Measurements from ENCODE around the gene RNF186.
A peak's percentile ranks its signal among the peaks of the same experiment; 100 is the strongest.

RNF186 gene

DNA sequence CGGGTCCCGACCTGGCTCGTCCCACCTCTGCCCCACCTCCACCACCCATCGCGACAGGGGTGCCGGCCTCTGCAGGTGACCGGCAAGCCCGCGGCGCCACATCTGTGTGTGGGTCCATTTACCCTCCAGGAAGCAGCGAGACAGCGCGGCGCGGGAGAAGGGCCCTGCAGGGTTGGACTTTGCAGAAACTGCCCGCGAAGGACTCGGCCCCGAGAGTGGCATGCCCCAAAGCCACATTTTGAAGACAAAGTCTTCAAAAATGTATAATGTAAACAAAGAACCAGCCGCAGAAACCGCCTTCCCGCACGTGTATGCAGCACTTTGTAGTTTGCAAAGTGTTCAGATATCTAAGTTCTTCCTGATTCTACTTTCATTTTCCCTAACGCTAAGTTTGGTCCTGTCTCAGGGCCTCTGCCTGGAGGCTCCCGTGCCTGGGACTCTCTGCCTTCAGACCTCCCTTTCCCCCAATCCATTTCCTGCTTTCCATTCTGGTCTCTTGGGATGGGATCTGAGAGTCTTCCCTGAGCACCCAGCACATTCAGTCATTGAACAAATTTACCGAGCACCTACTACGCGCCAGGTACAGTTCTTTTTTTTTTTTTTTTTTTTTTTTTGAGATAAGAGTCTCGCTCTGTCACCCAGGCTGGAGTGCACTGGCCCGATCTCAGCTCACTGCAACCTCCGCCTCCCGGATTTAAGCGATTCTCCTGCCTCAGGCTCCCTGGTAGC is 14.8 kb downstream of the RNF186 start (continued):
- TF ChIP-seq SP7 (tag by site-specific recombination; IDR thresholded peaks at IDR 0.05) = peak; percentile 45; the same call in 1 of the 2 replicates
- peak; percentile 75 for TF ChIP-seq PRDM1 (tag by site-specific recombination; IDR thresholded peaks at IDR 0.05)
- TF ChIP-seq ZFP69B (tag by site-specific recombination; IDR thresholded peaks at IDR 0.05) = peak; percentile 49; the same call in 1 of the 2 replicates
- TF ChIP-seq, protein P1, sequence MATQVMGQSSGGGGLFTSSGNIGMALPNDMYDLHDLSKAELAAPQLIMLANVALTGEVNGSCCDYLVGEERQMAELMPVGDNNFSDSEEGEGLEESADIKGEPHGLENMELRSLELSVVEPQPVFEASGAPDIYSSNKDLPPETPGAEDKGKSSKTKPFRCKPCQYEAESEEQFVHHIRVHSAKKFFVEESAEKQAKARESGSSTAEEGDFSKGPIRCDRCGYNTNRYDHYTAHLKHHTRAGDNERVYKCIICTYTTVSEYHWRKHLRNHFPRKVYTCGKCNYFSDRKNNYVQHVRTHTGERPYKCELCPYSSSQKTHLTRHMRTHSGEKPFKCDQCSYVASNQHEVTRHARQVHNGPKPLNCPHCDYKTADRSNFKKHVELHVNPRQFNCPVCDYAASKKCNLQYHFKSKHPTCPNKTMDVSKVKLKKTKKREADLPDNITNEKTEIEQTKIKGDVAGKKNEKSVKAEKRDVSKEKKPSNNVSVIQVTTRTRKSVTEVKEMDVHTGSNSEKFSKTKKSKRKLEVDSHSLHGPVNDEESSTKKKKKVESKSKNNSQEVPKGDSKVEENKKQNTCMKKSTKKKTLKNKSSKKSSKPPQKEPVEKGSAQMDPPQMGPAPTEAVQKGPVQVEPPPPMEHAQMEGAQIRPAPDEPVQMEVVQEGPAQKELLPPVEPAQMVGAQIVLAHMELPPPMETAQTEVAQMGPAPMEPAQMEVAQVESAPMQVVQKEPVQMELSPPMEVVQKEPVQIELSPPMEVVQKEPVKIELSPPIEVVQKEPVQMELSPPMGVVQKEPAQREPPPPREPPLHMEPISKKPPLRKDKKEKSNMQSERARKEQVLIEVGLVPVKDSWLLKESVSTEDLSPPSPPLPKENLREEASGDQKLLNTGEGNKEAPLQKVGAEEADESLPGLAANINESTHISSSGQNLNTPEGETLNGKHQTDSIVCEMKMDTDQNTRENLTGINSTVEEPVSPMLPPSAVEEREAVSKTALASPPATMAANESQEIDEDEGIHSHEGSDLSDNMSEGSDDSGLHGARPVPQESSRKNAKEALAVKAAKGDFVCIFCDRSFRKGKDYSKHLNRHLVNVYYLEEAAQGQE (tag by site-specific recombination; IDR thresholded peaks at IDR 0.05) = no peak
- no peak; the same call in 1 of the 2 replicates for TF ChIP-seq ZNF792 (tag by site-specific recombination; IDR thresholded peaks at IDR 0.05)
- TF ChIP-seq YY1 (tag by site-specific recombination; IDR thresholded peaks at IDR 0.05) = 0 out of 2 replicates have a peak, but pooled peaks have one; percentile 25
- TF ChIP-seq HOXC10 (CRISPR knock-in tag; IDR thresholded peaks at IDR 0.05) = no peak
- TF ChIP-seq, protein P2, sequence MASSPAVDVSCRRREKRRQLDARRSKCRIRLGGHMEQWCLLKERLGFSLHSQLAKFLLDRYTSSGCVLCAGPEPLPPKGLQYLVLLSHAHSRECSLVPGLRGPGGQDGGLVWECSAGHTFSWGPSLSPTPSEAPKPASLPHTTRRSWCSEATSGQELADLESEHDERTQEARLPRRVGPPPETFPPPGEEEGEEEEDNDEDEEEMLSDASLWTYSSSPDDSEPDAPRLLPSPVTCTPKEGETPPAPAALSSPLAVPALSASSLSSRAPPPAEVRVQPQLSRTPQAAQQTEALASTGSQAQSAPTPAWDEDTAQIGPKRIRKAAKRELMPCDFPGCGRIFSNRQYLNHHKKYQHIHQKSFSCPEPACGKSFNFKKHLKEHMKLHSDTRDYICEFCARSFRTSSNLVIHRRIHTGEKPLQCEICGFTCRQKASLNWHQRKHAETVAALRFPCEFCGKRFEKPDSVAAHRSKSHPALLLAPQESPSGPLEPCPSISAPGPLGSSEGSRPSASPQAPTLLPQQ (tag by site-specific recombination; IDR thresholded peaks at IDR 0.05) = peak; percentile 66
- TF ChIP-seq GLIS2 (tag by site-specific recombination; IDR thresholded peaks at IDR 0.05) = peak; percentile 84
- no peak for TF ChIP-seq ZNF585B (tag by site-specific recombination; IDR thresholded peaks at IDR 0.05)
- no peak for TF ChIP-seq ZBTB7A (tag by site-specific recombination; IDR thresholded peaks at IDR 0.05; ENCODE audit: low read depth)
- TF ChIP-seq, protein P3, sequence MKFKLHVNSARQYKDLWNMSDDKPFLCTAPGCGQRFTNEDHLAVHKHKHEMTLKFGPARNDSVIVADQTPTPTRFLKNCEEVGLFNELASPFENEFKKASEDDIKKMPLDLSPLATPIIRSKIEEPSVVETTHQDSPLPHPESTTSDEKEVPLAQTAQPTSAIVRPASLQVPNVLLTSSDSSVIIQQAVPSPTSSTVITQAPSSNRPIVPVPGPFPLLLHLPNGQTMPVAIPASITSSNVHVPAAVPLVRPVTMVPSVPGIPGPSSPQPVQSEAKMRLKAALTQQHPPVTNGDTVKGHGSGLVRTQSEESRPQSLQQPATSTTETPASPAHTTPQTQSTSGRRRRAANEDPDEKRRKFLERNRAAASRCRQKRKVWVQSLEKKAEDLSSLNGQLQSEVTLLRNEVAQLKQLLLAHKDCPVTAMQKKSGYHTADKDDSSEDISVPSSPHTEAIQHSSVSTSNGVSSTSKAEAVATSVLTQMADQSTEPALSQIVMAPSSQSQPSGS (tag by site-specific recombination; IDR thresholded peaks at IDR 0.05; ENCODE audit: low read depth) = no peak
- TF ChIP-seq, protein P4, sequence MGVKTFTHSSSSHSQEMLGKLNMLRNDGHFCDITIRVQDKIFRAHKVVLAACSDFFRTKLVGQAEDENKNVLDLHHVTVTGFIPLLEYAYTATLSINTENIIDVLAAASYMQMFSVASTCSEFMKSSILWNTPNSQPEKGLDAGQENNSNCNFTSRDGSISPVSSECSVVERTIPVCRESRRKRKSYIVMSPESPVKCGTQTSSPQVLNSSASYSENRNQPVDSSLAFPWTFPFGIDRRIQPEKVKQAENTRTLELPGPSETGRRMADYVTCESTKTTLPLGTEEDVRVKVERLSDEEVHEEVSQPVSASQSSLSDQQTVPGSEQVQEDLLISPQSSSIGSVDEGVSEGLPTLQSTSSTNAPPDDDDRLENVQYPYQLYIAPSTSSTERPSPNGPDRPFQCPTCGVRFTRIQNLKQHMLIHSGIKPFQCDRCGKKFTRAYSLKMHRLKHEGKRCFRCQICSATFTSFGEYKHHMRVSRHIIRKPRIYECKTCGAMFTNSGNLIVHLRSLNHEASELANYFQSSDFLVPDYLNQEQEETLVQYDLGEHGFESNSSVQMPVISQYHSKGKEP (tag by site-specific recombination; IDR thresholded peaks at IDR 0.05) = no peak
- TF ChIP-seq, protein P5, sequence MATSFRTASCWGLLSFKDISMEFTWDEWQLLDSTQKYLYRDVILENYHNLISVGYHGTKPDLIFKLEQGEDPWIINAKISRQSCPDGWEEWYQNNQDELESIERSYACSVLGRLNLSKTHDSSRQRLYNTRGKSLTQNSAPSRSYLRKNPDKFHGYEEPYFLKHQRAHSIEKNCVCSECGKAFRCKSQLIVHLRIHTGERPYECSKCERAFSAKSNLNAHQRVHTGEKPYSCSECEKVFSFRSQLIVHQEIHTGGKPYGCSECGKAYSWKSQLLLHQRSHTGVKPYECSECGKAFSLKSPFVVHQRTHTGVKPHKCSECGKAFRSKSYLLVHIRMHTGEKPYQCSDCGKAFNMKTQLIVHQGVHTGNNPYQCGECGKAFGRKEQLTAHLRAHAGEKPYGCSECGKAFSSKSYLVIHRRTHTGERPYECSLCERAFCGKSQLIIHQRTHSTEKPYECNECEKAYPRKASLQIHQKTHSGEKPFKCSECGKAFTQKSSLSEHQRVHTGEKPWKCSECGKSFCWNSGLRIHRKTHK (tag by site-specific recombination; IDR thresholded peaks at IDR 0.05) = no peak
- TF ChIP-seq ZNF354C (tag by site-specific recombination; IDR thresholded peaks at IDR 0.05; ENCODE audit: borderline replicate concordance, low read depth) = no peak
- no peak for TF ChIP-seq RBAK (tag by site-specific recombination; IDR thresholded peaks at IDR 0.05)
- TF ChIP-seq ZNF777 (tag by site-specific recombination; IDR thresholded peaks at IDR 0.05; ENCODE audit: borderline replicate concordance) = no peak
- no peak for TF ChIP-seq ZNF529 (tag by site-specific recombination; IDR thresholded peaks at IDR 0.05; ENCODE audit: insufficient replicate concordance)
- TF ChIP-seq, protein P6, sequence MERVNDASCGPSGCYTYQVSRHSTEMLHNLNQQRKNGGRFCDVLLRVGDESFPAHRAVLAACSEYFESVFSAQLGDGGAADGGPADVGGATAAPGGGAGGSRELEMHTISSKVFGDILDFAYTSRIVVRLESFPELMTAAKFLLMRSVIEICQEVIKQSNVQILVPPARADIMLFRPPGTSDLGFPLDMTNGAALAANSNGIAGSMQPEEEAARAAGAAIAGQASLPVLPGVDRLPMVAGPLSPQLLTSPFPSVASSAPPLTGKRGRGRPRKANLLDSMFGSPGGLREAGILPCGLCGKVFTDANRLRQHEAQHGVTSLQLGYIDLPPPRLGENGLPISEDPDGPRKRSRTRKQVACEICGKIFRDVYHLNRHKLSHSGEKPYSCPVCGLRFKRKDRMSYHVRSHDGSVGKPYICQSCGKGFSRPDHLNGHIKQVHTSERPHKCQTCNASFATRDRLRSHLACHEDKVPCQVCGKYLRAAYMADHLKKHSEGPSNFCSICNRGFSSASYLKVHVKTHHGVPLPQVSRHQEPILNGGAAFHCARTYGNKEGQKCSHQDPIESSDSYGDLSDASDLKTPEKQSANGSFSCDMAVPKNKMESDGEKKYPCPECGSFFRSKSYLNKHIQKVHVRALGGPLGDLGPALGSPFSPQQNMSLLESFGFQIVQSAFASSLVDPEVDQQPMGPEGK (tag by site-specific recombination; IDR thresholded peaks at IDR 0.05) = peak; percentile 20; the same call in 1 of the 2 replicates
- TF ChIP-seq, protein P7, sequence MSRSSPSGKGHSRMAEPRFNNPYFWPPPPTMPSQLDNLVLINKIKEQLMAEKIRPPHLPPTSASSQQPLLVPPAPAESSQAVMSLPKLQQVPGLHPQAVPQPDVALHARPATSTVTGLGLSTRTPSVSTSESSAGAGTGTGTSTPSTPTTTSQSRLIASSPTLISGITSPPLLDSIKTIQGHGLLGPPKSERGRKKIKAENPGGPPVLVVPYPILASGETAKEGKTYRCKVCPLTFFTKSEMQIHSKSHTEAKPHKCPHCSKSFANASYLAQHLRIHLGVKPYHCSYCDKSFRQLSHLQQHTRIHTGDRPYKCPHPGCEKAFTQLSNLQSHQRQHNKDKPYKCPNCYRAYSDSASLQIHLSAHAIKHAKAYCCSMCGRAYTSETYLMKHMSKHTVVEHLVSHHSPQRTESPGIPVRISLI (tag by site-specific recombination; IDR thresholded peaks at IDR 0.05) = peak; percentile 79; the same call in 1 of the 2 replicates
- TF ChIP-seq, protein P8, sequence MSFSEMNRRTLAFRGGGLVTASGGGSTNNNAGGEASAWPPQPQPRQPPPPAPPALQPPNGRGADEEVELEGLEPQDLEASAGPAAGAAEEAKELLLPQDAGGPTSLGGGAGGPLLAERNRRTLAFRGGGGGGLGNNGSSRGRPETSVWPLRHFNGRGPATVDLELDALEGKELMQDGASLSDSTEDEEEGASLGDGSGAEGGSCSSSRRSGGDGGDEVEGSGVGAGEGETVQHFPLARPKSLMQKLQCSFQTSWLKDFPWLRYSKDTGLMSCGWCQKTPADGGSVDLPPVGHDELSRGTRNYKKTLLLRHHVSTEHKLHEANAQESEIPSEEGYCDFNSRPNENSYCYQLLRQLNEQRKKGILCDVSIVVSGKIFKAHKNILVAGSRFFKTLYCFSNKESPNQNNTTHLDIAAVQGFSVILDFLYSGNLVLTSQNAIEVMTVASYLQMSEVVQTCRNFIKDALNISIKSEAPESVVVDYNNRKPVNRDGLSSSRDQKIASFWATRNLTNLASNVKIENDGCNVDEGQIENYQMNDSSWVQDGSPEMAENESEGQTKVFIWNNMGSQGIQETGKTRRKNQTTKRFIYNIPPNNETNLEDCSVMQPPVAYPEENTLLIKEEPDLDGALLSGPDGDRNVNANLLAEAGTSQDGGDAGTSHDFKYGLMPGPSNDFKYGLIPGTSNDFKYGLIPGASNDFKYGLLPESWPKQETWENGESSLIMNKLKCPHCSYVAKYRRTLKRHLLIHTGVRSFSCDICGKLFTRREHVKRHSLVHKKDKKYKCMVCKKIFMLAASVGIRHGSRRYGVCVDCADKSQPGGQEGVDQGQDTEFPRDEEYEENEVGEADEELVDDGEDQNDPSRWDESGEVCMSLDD (tag by site-specific recombination; IDR thresholded peaks at IDR 0.05) = no peak
- no peak for TF ChIP-seq ZNF140 (tag by site-specific recombination; IDR thresholded peaks at IDR 0.05)
- no peak for TF ChIP-seq ZNF621 (tag by site-specific recombination; IDR thresholded peaks at IDR 0.05)
